Activated CD4-positive, CD25-positive, alpha-beta regulatory T cell treated with anti-CD3 and anti-CD28 coated beads, Interleukin-2, amount 50 U/mL, for 16 hours (primary cell): Measurements from ENCODE around the gene RRAGD.
"Not testable (repeated sequence)": the region's sequence is repeated elsewhere in the genome, so short reads cannot be mapped to it uniquely, and the experiment has no call there.

Experiments
- DNase-seq: peaks from one replicate; pipeline ENCODE4 v3.0.0-alpha.2; 2020; ENCODE audit warnings: low read depth, low spot score

Gene RRAGD

GRCh38 chr6:89411145-89412070 lies 665 bp downstream of the RRAGD start:
- DNase-seq, result no peak

- DNase-seq, result no peak
Observed at GRCh38 chr6:89410788-89411144, 1.3 kb downstream of the RRAGD start.

- DNase-seq, result no peak
Observed at GRCh38 chr6:89410231-89410761, 1.8 kb downstream of the RRAGD start.

- no peak for DNase-seq
Observed at GRCh38 chr6:89409461-89410035, 2.5 kb downstream of the RRAGD start.

GRCh38 chr6:89406141-89406540 lies 5.9 kb downstream of the RRAGD start:
- no peak for DNase-seq

GRCh38 chr6:89404512-89404911 lies 7.6 kb downstream of the RRAGD start:
- DNase-seq, result no peak

- DNase-seq, result no peak
Observed at GRCh38 chr6:89402776-89403175, 9.3 kb downstream of the RRAGD start.

- no peak for DNase-seq
Observed at GRCh38 chr6:89400912-89401399, 11.1 kb downstream of the RRAGD start.

GRCh38 chr6:89400050-89400449 lies 12.0 kb downstream of the RRAGD start:
- no peak for DNase-seq

GRCh38 chr6:89398762-89399525 lies 13.1 kb downstream of the RRAGD start:
- no peak for DNase-seq

- not testable (repeated sequence) for DNase-seq
Observed at GRCh38 chr6:89397884-89398283, 14.2 kb downstream of the RRAGD start.

GRCh38 chr6:89393659-89394058 lies 18.4 kb downstream of the RRAGD start:
- no peak for DNase-seq

- no peak for DNase-seq
Observed at GRCh38 chr6:89392823-89393222, 19.2 kb downstream of the RRAGD start.

- no peak for DNase-seq
Observed at GRCh38 chr6:89388846-89389245, 23.2 kb downstream of the RRAGD start.

GRCh38 chr6:89387516-89388201 lies 24.4 kb downstream of the RRAGD start:
- DNase-seq, result no peak

GRCh38 chr6:89386917-89387491 lies 25.1 kb downstream of the RRAGD start:
- no peak for DNase-seq

GRCh38 chr6:89385846-89386245 lies 26.2 kb downstream of the RRAGD start:
- no peak for DNase-seq

GRCh38 chr6:89385156-89385667 lies 26.9 kb downstream of the RRAGD start:
- DNase-seq, result no peak

GRCh38 chr6:89381031-89381430 lies 31.0 kb downstream of the RRAGD start:
- no peak for DNase-seq

GRCh38 chr6:89379281-89379680 lies 32.8 kb downstream of the RRAGD start:
- DNase-seq, result no peak

GRCh38 chr6:89378628-89379027 lies 33.4 kb downstream of the RRAGD start:
- DNase-seq, result no peak
